ENCODE results near the gene ROBO3.

ROBO3 gene

GRCh38 chr11:124835918-124836317 lies 29.3 kb upstream of the ROBO3 start:
- Histone ChIP-seq H3K27me3 (peaks cover 0 to 32% of the 10 kb centered on the region in 2 donors), H3K4me3 (peak overlapping the region in 1 of 2 donors; percentile 46), H3K27ac (peak overlapping the region; percentile 71 to 72), H3K9me3 (no peaks in the 10 kb centered on the region), H3K4me1 (peaks cover 0 to 20% (median 13%) of the 10 kb centered on the region in 4 donors), H3K36me3 (no peaks in the 10 kb centered on the region)
- intact Hi-C loops (cut with DNase I; ENCODE audit: low total_unique reads): loop anchor here (2.0 to 10.0 kb wide), 4 partner anchors 34 to 194 kb away; partner anchors contain the start of genes ESAM and MSANTD2
- DNase-seq: no peak
- TF ChIP-seq, protein P1, sequence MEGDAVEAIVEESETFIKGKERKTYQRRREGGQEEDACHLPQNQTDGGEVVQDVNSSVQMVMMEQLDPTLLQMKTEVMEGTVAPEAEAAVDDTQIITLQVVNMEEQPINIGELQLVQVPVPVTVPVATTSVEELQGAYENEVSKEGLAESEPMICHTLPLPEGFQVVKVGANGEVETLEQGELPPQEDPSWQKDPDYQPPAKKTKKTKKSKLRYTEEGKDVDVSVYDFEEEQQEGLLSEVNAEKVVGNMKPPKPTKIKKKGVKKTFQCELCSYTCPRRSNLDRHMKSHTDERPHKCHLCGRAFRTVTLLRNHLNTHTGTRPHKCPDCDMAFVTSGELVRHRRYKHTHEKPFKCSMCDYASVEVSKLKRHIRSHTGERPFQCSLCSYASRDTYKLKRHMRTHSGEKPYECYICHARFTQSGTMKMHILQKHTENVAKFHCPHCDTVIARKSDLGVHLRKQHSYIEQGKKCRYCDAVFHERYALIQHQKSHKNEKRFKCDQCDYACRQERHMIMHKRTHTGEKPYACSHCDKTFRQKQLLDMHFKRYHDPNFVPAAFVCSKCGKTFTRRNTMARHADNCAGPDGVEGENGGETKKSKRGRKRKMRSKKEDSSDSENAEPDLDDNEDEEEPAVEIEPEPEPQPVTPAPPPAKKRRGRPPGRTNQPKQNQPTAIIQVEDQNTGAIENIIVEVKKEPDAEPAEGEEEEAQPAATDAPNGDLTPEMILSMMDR (IDR thresholded peaks at IDR 0.05): no peak

- TF ChIP-seq, protein P1 (IDR thresholded peaks at IDR 0.05): no peak
- no peak overlapping the region for H3K27ac ChIP-seq
- H3K36me3 ChIP-seq: no peaks in the 10 kb centered on the region
- peaks cover 0 to 45% of the 10 kb centered on the region in 2 donors for H3K27me3 ChIP-seq
- DNase-seq: no peak
- H3K4me3 ChIP-seq: no peak overlapping the region
- peaks cover 0 to 20% (median 14%) of the 10 kb centered on the region in 4 donors for H3K4me1 ChIP-seq
- intact Hi-C loops (cut with DNase I; ENCODE audit: low total_unique reads): loop anchor here (2.0 to 10.0 kb wide), 4 partner anchors 35 to 195 kb away; partner anchors contain the start of genes ESAM and MSANTD2
- no peaks in the 10 kb centered on the region for H3K9me3 ChIP-seq
Measured at GRCh38 chr11:124837491-124837856, 27.8 kb upstream of the ROBO3 start.

DNA sequence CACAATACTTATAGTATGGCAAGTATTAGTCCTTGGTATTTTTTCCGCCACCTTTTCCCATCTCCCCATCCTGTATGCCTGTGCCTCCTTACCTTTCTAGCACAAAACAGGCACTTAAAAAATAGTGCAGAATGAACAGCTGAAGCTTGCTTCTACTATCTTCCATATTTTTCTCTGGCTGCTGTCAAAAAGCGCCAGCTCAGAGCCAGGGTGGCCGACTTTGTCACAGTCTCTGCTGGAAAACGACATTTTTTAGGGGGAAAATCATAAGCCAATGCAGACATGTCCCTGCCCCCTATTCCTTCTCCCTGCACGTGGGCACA lies 26.5 kb upstream of the ROBO3 start:
- peaks cover 0 to 27% (median 22%) of the 10 kb centered on the region in 4 donors for H3K4me1 ChIP-seq
- DNase-seq: no peak
- TF ChIP-seq, protein P1 (IDR thresholded peaks at IDR 0.05): no peak
- intact Hi-C loops (cut with DNase I; ENCODE audit: low total_unique reads): loop anchor here (2.0 to 10.0 kb wide), 4 partner anchors 28 to 196 kb away; partner anchors contain the start of gene MSANTD2
- no peaks in the 10 kb centered on the region for H3K9me3 ChIP-seq
- peaks cover 5 to 58% of the 10 kb centered on the region in 2 donors for H3K27me3 ChIP-seq
- no peaks in the 10 kb centered on the region for H3K36me3 ChIP-seq
- H3K27ac ChIP-seq: no peak overlapping the region
- H3K4me3 ChIP-seq: peak overlapping the region in 1 of 2 donors; percentile 45

DNA sequence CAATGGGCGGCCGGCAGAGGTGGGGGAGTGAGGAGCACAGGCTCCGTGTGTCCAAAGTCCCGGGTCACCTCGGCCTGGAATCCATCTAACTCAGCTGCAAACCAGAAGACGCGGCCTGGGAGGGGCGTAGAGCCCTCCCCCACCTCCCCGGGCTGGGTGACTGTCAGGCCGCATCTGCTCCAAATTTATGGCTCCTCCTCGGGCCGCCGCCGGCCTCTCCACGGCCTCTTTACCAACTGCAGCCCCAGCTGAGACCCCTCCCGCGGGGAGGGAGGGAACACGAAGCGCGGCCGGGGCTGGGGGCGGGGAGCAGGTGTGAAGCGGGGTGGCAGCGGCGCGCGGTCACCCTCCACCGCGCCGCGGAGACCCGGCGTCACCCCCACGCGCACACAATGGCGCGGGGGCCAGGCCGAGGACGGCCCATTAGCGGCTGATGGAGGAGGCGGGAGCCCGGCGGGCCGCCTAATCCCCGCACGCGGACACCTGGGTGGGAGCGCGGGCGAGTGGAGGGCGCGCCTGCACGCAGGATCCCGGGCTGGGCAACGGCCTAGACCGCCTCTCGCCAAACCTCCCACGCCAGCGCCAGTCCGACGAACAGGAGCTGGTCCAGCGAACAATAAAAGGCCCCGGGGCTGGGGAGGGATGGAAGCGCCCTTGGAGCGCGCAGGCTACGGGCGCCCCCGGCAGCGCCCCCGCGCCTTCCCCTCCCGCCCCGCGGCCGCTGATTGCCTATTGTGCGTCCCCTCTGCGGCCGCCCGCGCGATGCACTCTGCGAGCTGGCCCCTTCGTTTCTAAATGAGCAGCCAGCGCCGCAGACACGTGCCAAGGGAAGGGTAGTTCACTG lies 25.9 kb upstream of the ROBO3 start:
- no peak for DNase-seq
- intact Hi-C loops (cut with DNase I; ENCODE audit: low total_unique reads): loop anchor here (2.0 to 10.0 kb wide), 4 partner anchors 27 to 197 kb away; partner anchors contain the start of gene MSANTD2
- no peaks in the 10 kb centered on the region for H3K9me3 ChIP-seq
- H3K4me3 ChIP-seq: peak overlapping the region; percentile 30 to 45
- H3K27me3 ChIP-seq: peaks cover 5 to 64% of the 10 kb centered on the region in 2 donors
- H3K36me3 ChIP-seq: no peaks in the 10 kb centered on the region
- peaks cover 0 to 27% (median 22%) of the 10 kb centered on the region in 4 donors for H3K4me1 ChIP-seq
- no peak overlapping the region for H3K27ac ChIP-seq
- TF ChIP-seq, protein P1 (IDR thresholded peaks at IDR 0.05): no peak

DNA sequence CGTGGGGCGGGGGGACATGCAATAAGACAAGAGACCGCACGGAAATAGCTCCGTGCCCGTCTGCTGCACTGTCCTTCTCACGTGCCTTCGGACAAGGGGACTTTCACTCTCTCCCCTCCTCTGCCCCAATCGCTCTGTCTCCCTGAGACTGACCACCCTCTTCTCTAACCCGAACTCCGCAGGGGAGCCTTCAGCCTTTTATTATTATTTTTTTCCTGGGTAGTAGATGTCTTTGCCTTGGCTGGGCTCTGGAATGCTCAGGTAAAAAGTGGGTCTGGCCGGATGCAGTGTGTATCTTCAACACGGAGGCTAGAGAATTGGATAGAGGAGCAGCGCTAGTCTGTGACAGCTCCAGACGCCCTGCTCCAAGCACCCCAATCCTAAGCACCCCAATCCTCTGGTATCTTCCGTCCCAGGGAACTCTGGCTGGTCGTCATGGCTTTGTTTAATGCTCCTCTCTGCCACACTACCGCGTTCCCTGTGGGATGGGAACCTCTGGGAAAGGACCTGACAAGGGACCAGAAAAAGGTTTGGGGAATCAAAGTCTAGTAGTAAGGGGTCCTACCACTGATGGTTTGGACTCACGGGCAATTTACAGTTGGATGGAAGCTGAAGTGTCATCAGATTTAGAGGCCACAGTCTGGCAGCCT lies 25.1 kb upstream of the ROBO3 start:
- DNase-seq: no peak
- peak overlapping the region; percentile 30 to 45 for H3K4me3 ChIP-seq
- intact Hi-C loops (cut with DNase I; ENCODE audit: low total_unique reads): loop anchor here (2.0 to 10.0 kb wide), 4 partner anchors 27 to 198 kb away; partner anchors contain the start of gene MSANTD2
- TF ChIP-seq, protein P1 (IDR thresholded peaks at IDR 0.05): no peak
- no peaks in the 10 kb centered on the region for H3K36me3 ChIP-seq
- H3K27ac ChIP-seq: no peak overlapping the region
- peaks cover 5 to 72% of the 10 kb centered on the region in 2 donors for H3K27me3 ChIP-seq
- no peaks in the 10 kb centered on the region for H3K9me3 ChIP-seq
- peaks cover 0 to 28% (median 23%) of the 10 kb centered on the region in 4 donors for H3K4me1 ChIP-seq

Measured in tibial artery (tissue), 4 donors.